Uterus (tissue), 4 donors: ENCODE data around the gene IRAK1. TPM values are rescaled to one million over a fixed set of nuclear protein-coding genes. Genes with fewer than 3 reads are reported as not detected.

Experiments used
- DNase-seq, 2 donors: peaks; one replicate each; pipeline ENCODE4 v3.0.0-alpha.2; 2019 to 2020
- H3K27ac ChIP-seq, 2 donors: fragments of 200-600 bp; sonication (generic); 1 replicate in 1 of 2; 2 replicates in 1 of 2; pipeline ENCODE4 v1.5.1; 2016 to 2018
- H3K27me3 ChIP-seq, 2 donors: fragments of 200-600 bp; sonication (generic); one replicate each; pipeline ENCODE4 v1.5.1; 2018 to 2019; ENCODE audit warnings: control low read depth in 1 of 2
- H3K36me3 ChIP-seq, 2 donors: fragments of 200-600 bp; sonication (generic); one replicate each; pipeline ENCODE4 v1.5.1; 2019; ENCODE audit warnings: control low read depth in 1 of 2
- H3K4me1 ChIP-seq, 2 donors: fragments of 200-600 bp; sonication (generic); one replicate each; pipeline ENCODE4 v1.5.1; 2018 to 2019; ENCODE audit warnings: control low read depth in 1 of 2
- H3K4me3 ChIP-seq, 2 donors: fragments of 200-600 bp; sonication (generic); 1 replicate in 1 of 2; 2 replicates in 1 of 2; pipeline ENCODE4 v1.5.1; 2018 to 2019; ENCODE audit warnings: mild to moderate bottlenecking in 1 of 2
- H3K9me3 ChIP-seq, 2 donors: fragments of 200-600 bp; sonication (generic); one replicate each; pipeline ENCODE4 v1.5.1; 2019; ENCODE audit warnings: control low read depth in 1 of 2
- POLR2A ChIP-seq, 2 donors: fragments of 450-650 bp; IDR thresholded peaks; one replicate each; pipeline ENCODE4 v1.6.1; 2016; ENCODE audit warnings: antibody characterized with exemption in 2 of 2, mild to moderate bottlenecking in 1 of 2, moderate library complexity in 1 of 2
- intact Hi-C: fragments of 100-400 bp; cut with DNase I; formaldehyde crosslinking; loops from one replicate; pipeline ENCODE4 v1.15.1; 2023; ENCODE audit warnings: low total_unique reads
- total RNA-seq, 4 donors: library from RNA; depleted of rRNA in 3 of 4; stranded (reverse); fragments of >200 nt in 3 of 4; gene quantifications; one replicate each; pipeline versions ENCODE4 v1.1.0 to v1.2.4, GENCODE V29; 2014 to 2023
- TF ChIP-seq, protein P1 (sequence below), 4 experiments: fragments of 200-600 bp in 2 of 4; fragments of 450-650 bp in 2 of 4; sonication (generic) in 2 of 4; IDR thresholded peaks; one replicate each; pipeline ENCODE4 v1.5.1; 2016 to 2019; ENCODE audit warnings: antibody characterized with exemption in 4 of 4, mild to moderate bottlenecking in 2 of 4, moderate library complexity in 1 of 4
- donor health status: DM: yes; HTN: yes; CAD: no.

Gene IRAK1
- total RNA-seq, 4 donors from 2014 or later = 9.7 to 52.6 (median 35.8) TPM

- TF ChIP-seq POLR2A (IDR thresholded peaks at IDR 0.05) = no peak
- TF ChIP-seq, protein P1, sequence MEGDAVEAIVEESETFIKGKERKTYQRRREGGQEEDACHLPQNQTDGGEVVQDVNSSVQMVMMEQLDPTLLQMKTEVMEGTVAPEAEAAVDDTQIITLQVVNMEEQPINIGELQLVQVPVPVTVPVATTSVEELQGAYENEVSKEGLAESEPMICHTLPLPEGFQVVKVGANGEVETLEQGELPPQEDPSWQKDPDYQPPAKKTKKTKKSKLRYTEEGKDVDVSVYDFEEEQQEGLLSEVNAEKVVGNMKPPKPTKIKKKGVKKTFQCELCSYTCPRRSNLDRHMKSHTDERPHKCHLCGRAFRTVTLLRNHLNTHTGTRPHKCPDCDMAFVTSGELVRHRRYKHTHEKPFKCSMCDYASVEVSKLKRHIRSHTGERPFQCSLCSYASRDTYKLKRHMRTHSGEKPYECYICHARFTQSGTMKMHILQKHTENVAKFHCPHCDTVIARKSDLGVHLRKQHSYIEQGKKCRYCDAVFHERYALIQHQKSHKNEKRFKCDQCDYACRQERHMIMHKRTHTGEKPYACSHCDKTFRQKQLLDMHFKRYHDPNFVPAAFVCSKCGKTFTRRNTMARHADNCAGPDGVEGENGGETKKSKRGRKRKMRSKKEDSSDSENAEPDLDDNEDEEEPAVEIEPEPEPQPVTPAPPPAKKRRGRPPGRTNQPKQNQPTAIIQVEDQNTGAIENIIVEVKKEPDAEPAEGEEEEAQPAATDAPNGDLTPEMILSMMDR (IDR thresholded peaks at IDR 0.05) = no peak
- no peak for DNase-seq
- Histone ChIP-seq H3K4me3 (no peak overlapping the region), H3K9me3 (no peaks in the 10 kb centered on the region), H3K36me3 (no peaks in the 10 kb centered on the region), H3K27me3 (no peaks in the 10 kb centered on the region), H3K4me1 (no peaks in the 10 kb centered on the region), H3K27ac (no peak overlapping the region)
- intact Hi-C loops = no loop called here
These were observed 16.8 kb upstream of the IRAK1 start for GRCh38 chrX:154036513-154036912.

- no peaks in the 10 kb centered on the region for H3K36me3 ChIP-seq
- no peaks in the 10 kb centered on the region for H3K4me1 ChIP-seq
- no peak overlapping the region for H3K27ac ChIP-seq
- intact Hi-C loops = no loop called here
- no peaks in the 10 kb centered on the region for H3K27me3 ChIP-seq
- DNase-seq = no peak
- no peak overlapping the region for H3K4me3 ChIP-seq
- no peaks in the 10 kb centered on the region for H3K9me3 ChIP-seq
- no peak for TF ChIP-seq POLR2A (IDR thresholded peaks at IDR 0.05)
- TF ChIP-seq, protein P1 (IDR thresholded peaks at IDR 0.05) = no peak
These were observed 14.1 kb upstream of the IRAK1 start for GRCh38 chrX:154033848-154034247.

DNA sequence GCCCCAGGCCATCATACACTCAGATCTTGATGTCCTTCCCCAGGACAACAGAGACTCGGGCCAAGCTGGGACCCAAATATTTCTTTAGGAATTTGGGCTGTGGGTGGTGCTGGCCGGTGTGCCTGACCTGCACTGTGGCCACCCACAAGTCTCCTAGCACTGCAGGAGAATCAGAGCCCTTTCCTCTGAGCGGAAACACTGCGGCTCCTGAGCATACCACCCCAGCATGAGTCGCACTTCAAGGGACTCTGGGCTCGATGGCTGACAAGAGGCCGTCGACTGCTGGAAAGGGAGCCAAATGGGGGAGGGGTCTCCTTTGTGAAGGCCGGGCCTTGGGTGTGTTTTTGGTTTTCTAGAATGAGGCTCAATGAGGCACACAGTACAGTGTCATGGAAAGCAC lies 13.0 kb upstream of the IRAK1 start:
- H3K4me1 ChIP-seq = no peaks in the 10 kb centered on the region

GRCh38 chrX:154032160-154032559 lies 12.5 kb upstream of the IRAK1 start:
- Histone ChIP-seq H3K27me3 (no peaks in the 10 kb centered on the region), H3K4me3 (no peak overlapping the region), H3K4me1 (no peaks in the 10 kb centered on the region), H3K36me3 (no peaks in the 10 kb centered on the region), H3K9me3 (no peaks in the 10 kb centered on the region), H3K27ac (no peak overlapping the region)
- TF ChIP-seq, protein P1 (IDR thresholded peaks at IDR 0.05) = no peak
- TF ChIP-seq POLR2A (IDR thresholded peaks at IDR 0.05) = no peak
- no peak for DNase-seq
- intact Hi-C loops = no loop called here

More for the DNA sequence above, 13.0 kb upstream of the IRAK1 start:
- intact Hi-C loops = no loop called here
- TF ChIP-seq, protein P1 (IDR thresholded peaks at IDR 0.05) = no peak
- TF ChIP-seq POLR2A (IDR thresholded peaks at IDR 0.05) = no peak
- Histone ChIP-seq H3K27ac (no peak overlapping the region), H3K36me3 (no peaks in the 10 kb centered on the region), H3K27me3 (no peaks in the 10 kb centered on the region), H3K9me3 (no peaks in the 10 kb centered on the region), H3K4me3 (no peak overlapping the region)
- no peak for DNase-seq

DNA sequence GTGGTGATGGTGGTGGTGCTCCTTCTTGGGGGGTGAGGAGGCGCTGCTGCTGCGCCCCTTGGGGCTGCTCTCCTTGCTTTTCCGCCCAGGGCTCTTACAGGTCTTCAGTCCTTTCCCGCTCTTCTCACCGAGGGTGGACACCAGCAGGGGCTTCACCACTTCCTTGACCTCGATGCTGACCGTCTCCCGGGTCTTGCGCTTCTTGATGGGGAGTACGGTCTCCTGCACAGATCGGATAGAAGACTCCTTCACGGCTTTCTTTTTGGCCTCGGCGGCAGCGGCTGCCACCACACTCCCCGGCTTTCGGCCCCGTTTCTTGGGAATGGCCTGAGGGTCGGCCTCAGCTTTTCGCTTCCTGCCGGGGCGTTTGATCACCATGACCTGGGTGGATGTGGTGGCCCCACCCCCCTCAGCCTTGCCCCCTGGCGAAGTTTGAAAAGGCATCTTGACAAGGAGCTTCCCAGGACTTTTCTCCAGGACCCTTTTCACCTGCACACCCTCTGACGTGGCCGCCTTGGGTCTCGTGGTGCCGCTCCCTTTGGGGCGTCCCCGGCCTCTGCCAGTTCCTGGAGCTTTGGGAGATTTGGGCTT lies 11.1 kb upstream of the IRAK1 start:
- intact Hi-C loops = no loop called here
- H3K36me3 ChIP-seq = no peaks in the 10 kb centered on the region
- DNase-seq = no peak
- no peaks in the 10 kb centered on the region for H3K4me1 ChIP-seq
- no peaks in the 10 kb centered on the region for H3K9me3 ChIP-seq
- no peak overlapping the region for H3K27ac ChIP-seq
- no peaks in the 10 kb centered on the region for H3K27me3 ChIP-seq
- TF ChIP-seq POLR2A (IDR thresholded peaks at IDR 0.05) = no peak
- TF ChIP-seq, protein P1 (IDR thresholded peaks at IDR 0.05) = no peak
- H3K4me3 ChIP-seq = no peak overlapping the region
